Measurements from ENCODE around the gene NEUROG1. TPM values are rescaled to one million over a fixed set of nuclear protein-coding genes. Genes with fewer than 3 reads are reported as not detected.

NEUROG1 gene
- total and polyA plus RNA-seq, 10 of the 15 experiments (the other 5 are each of a cell fraction or from before 2014, with no cell fraction given): not detected

DNA sequence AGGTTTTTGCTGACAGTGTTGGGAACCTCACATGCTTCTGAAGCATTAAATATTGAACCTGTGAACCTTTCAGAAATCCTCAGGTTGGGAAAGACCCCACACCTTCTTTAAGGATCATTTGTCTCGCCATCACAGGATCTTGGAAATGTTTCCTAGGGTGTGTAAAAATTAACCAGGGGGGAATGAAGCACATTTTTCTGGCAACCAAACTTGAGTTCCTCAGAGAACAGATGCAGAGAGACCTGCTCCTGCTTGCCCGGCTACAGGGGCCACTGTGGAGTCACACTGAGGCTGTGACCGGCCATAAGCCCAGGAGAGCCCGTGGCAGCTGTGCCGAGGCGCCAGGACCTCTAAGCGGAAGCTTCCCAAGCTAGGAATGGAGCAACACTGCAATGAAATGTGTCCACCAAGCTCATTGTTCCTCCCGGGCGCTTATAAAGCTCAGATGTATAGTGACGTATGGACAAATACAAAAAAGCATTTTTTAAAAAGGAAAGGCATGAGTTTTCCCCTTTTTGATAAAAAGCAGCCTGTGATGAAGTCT lies 35.4 kb upstream of the NEUROG1 start:
- POLR2A ChIA-PET: no interaction called here
- in situ Hi-C loops (cut with MboI): no loop called here
- Histone ChIP-seq H3K27ac (ENCODE audit: control insufficient read depth, insufficient read depth) (no peak overlapping the region), H3K27me3 (replicated peaks in 1 of 2; ENCODE audit: control insufficient read depth in 2 of 2, insufficient read depth in 2 of 2, low read length in 1 of 2) (peaks cover 0 to 4% of the 10 kb centered on the region in 2 experiments; a peak in 2 of 4 replicates), H4K20me1 (ENCODE audit: control insufficient read depth, insufficient read depth) (no peaks in the 10 kb centered on the region), H3K4me1 (ENCODE audit: control insufficient read depth, insufficient read depth, low read length) (no peaks in the 10 kb centered on the region; the same call in 1 of the 2 replicates), H3K4me2 (ENCODE audit: control insufficient read depth, insufficient read depth) (no peak overlapping the region), H3K9me3 (replicated peaks; ENCODE audit: control insufficient read depth, insufficient read depth, low read length) (no peaks in the 10 kb centered on the region), H3K79me2 (ENCODE audit: control insufficient read depth, insufficient read depth, low read length) (no peaks in the 10 kb centered on the region), H3K9ac (ENCODE audit: control insufficient read depth, insufficient read depth, low read length) (no peak overlapping the region), H3K36me3 (ENCODE audit: control insufficient read depth in 2 of 2, insufficient read depth in 2 of 2, low read length in 1 of 2) (no peaks in the 10 kb centered on the region), H3K4me3 (no peak overlapping the region), H2AFZ (ENCODE audit: control insufficient read depth, low read depth, low read length) (no peak overlapping the region)
- no TSS peak for BruUV-seq (replicated peaks)
- SMC1A ChIA-PET (ENCODE audit: uncharacterized antibody, unreplicated experiment): no interaction called here
- no peak for TF ChIP-seq MYC (IDR thresholded peaks at IDR 0.05; ENCODE audit: insufficient read depth, insufficient read length, insufficient replicate concordance, low read length, severe bottlenecking)
- TF ChIP-seq SIX5 (IDR thresholded peaks at IDR 0.05; ENCODE audit: low read depth, low read length, severe bottlenecking): no peak
- FAIRE-seq (no peak), ATAC-seq (no peak), DNase-seq (ENCODE audit: low read depth, low spot score) (no peak)
- CTCF ChIA-PET: interaction anchor here (0.8 to 3.1 kb wide), 5 partner anchors 10 to 105 kb away, joined by 3 to 20 read pairs (median 11); no protein-coding TSS in a partner anchor
- RAD21 ChIA-PET (ENCODE audit: unreplicated experiment): no interaction called here
- WGBS (ENCODE audit: insufficient coverage, insufficient replicate concordance, low lambda C conversion rate, missing lambda C conversion rate): 19% methylated on average over 10 of the region's 10 CpGs
- intact Hi-C loops (cut with micrococcal nuclease; ENCODE audit: unreplicated experiment): no loop called here

DNA sequence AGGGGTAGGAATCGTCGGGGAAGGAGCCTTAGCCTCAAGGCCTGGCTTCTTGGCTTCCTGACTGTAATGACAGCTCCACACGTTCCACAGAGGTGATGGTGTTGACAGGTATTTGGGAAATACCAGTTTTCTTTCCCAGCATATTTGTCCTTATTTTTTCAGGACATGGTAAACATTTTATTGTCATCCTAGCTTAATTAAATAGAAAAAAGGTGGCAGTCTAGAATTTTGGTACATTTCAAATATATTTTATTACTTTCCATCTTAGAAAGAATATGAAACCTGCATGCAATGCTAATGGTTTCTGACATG lies 34.6 kb upstream of the NEUROG1 start:
- Histone ChIP-seq H2AFZ (ENCODE audit: control insufficient read depth, low read depth, low read length) (no peak overlapping the region), H3K27me3 (replicated peaks in 1 of 2; ENCODE audit: control insufficient read depth in 2 of 2, insufficient read depth in 2 of 2, low read length in 1 of 2) (no peaks in the 10 kb centered on the region), H3K4me1 (ENCODE audit: control insufficient read depth, insufficient read depth, low read length) (no peaks in the 10 kb centered on the region; the same call in 1 of the 2 replicates), H3K4me2 (ENCODE audit: control insufficient read depth, insufficient read depth) (no peak overlapping the region), H3K36me3 (ENCODE audit: control insufficient read depth in 2 of 2, insufficient read depth in 2 of 2, low read length in 1 of 2) (no peaks in the 10 kb centered on the region), H3K27ac (ENCODE audit: control insufficient read depth, insufficient read depth) (no peak overlapping the region), H3K9me3 (replicated peaks; ENCODE audit: control insufficient read depth, insufficient read depth, low read length) (no peaks in the 10 kb centered on the region), H3K4me3 (no peak overlapping the region), H3K9ac (ENCODE audit: control insufficient read depth, insufficient read depth, low read length) (no peak overlapping the region), H3K79me2 (ENCODE audit: control insufficient read depth, insufficient read depth, low read length) (no peaks in the 10 kb centered on the region), H4K20me1 (ENCODE audit: control insufficient read depth, insufficient read depth) (no peaks in the 10 kb centered on the region)
- intact Hi-C loops (cut with micrococcal nuclease; ENCODE audit: unreplicated experiment): no loop called here
- no TSS peak for BruUV-seq (replicated peaks)
- WGBS (ENCODE audit: insufficient coverage, insufficient replicate concordance, low lambda C conversion rate, missing lambda C conversion rate): 3% methylated on average over 3 of the region's 3 CpGs
- no peak for FAIRE-seq
- no peak for DNase-seq (ENCODE audit: low read depth, low spot score)
- ChIA-PET RAD21 (ENCODE audit: unreplicated experiment) (no interaction called here), POLR2A (interaction anchor here (0.7 kb wide), 1 partner anchor 286 kb away, joined by 3 read pairs; no protein-coding TSS in a partner anchor), SMC1A (ENCODE audit: uncharacterized antibody, unreplicated experiment) (no interaction called here), CTCF (interaction anchor here (0.5 to 6.6 kb wide), 7 partner anchors 10 to 1489 kb away, joined by 3 to 68 read pairs (median 11); no protein-coding TSS in a partner anchor)
- no peak for ATAC-seq
- in situ Hi-C loops (cut with MboI): no loop called here
- TF ChIP-seq POLR2A (IDR thresholded peaks at IDR 0.05; ENCODE audit: low read depth, low read length) (no peak), DPF2 (IDR thresholded peaks at IDR 0.05) (no peak), ESRRA (IDR thresholded peaks at IDR 0.05; ENCODE audit: low read length) (no peak)
- TF ChIP-seq, protein P1, sequence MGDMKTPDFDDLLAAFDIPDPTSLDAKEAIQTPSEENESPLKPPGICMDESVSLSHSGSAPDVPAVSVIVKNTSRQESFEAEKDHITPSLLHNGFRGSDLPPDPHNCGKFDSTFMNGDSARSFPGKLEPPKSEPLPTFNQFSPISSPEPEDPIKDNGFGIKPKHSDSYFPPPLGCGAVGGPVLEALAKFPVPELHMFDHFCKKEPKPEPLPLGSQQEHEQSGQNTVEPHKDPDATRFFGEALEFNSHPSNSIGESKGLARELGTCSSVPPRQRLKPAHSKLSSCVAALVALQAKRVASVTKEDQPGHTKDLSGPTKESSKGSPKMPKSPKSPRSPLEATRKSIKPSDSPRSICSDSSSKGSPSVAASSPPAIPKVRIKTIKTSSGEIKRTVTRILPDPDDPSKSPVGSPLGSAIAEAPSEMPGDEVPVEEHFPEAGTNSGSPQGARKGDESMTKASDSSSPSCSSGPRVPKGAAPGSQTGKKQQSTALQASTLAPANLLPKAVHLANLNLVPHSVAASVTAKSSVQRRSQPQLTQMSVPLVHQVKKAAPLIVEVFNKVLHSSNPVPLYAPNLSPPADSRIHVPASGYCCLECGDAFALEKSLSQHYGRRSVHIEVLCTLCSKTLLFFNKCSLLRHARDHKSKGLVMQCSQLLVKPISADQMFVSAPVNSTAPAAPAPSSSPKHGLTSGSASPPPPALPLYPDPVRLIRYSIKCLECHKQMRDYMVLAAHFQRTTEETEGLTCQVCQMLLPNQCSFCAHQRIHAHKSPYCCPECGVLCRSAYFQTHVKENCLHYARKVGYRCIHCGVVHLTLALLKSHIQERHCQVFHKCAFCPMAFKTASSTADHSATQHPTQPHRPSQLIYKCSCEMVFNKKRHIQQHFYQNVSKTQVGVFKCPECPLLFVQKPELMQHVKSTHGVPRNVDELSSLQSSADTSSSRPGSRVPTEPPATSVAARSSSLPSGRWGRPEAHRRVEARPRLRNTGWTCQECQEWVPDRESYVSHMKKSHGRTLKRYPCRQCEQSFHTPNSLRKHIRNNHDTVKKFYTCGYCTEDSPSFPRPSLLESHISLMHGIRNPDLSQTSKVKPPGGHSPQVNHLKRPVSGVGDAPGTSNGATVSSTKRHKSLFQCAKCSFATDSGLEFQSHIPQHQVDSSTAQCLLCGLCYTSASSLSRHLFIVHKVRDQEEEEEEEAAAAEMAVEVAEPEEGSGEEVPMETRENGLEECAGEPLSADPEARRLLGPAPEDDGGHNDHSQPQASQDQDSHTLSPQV (IDR thresholded peaks at IDR 0.05): no peak
- TF ChIP-seq, protein P2, sequence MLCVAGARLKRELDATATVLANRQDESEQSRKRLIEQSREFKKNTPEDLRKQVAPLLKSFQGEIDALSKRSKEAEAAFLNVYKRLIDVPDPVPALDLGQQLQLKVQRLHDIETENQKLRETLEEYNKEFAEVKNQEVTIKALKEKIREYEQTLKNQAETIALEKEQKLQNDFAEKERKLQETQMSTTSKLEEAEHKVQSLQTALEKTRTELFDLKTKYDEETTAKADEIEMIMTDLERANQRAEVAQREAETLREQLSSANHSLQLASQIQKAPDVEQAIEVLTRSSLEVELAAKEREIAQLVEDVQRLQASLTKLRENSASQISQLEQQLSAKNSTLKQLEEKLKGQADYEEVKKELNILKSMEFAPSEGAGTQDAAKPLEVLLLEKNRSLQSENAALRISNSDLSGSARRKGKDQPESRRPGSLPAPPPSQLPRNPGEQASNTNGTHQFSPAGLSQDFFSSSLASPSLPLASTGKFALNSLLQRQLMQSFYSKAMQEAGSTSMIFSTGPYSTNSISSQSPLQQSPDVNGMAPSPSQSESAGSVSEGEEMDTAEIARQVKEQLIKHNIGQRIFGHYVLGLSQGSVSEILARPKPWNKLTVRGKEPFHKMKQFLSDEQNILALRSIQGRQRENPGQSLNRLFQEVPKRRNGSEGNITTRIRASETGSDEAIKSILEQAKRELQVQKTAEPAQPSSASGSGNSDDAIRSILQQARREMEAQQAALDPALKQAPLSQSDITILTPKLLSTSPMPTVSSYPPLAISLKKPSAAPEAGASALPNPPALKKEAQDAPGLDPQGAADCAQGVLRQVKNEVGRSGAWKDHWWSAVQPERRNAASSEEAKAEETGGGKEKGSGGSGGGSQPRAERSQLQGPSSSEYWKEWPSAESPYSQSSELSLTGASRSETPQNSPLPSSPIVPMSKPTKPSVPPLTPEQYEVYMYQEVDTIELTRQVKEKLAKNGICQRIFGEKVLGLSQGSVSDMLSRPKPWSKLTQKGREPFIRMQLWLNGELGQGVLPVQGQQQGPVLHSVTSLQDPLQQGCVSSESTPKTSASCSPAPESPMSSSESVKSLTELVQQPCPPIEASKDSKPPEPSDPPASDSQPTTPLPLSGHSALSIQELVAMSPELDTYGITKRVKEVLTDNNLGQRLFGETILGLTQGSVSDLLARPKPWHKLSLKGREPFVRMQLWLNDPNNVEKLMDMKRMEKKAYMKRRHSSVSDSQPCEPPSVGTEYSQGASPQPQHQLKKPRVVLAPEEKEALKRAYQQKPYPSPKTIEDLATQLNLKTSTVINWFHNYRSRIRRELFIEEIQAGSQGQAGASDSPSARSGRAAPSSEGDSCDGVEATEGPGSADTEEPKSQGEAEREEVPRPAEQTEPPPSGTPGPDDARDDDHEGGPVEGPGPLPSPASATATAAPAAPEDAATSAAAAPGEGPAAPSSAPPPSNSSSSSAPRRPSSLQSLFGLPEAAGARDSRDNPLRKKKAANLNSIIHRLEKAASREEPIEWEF (IDR thresholded peaks at IDR 0.05; ENCODE audit: insufficient replicate concordance, low read depth, low read length): no peak

Measured in GM12878 (cell line).